Mucosa of gallbladder (tissue), 1 donor: ENCODE measurements around the gene COMMD3. TPM values are rescaled to one million over a fixed set of nuclear protein-coding genes. Genes with fewer than 3 reads are reported as not detected.

Experiments used
- DNase-seq: peaks from one replicate; pipeline ENCODE4 v3.0.0-alpha.2; 2020; ENCODE audit warnings: low spot score
- total RNA-seq: library from RNA; stranded (reverse); gene quantifications from one replicate; pipeline ENCODE4 v1.2.1, GENCODE V29; 2021
- donor health status: DM: no; HTN: no; CAD: no.

COMMD3 gene
- total RNA-seq, 1 donor from 2014 or later = 42.7 TPM

- no peak for DNase-seq
Observed at GRCh38 chr10:22319980-22320558, 3.9 kb downstream of the COMMD3 start.

GRCh38 chr10:22320591-22321155, 4.5 kb downstream of the COMMD3 start, which contains the start of gene BMI1:
TSS of gene BMI1 (plus strand) at chr10:22321099. CDS start at chr10:22326450, 5,351 bp downstream.
- DNase-seq = peak; percentile 79

GRCh38 chr10:22321156-22321923, 5.2 kb downstream of the COMMD3 start:
- peak; percentile 57 for DNase-seq

DNA sequence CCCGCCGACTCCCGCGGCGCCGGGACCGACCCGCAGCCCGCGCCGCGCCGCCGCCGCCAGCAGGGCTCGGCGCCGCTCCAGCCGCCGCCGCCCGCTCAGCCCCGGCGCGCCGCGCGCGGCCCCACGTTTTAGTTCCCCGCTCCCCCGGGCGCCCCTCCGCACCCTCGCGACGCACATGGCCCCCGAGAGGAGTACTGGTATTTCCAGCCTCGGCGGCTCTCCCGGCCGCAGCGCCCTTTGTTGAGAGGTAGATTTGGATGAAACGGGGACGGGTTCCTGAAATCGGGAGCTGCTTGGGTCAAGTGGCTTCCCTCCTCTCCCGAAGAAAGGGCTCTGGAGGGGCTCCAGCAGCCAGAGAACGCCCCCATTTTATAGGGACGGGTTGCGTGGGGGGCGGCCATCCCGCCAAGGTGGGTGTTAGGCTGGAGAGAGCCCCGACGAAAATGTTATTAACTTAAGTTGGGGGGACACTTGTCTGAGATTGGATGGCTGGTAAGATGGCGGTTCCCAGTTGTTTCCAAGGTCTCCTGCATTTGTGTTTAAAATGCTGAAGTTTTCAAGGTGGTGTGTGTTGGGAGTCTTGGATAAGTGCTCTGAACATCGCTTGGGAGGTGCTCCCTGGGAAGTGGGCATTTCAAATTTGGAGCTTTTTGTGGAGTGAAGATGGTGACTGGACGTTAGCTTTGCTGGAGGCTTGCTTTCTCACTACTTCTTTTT, 5.9 kb downstream of the COMMD3 start:
- no peak for DNase-seq

DNA sequence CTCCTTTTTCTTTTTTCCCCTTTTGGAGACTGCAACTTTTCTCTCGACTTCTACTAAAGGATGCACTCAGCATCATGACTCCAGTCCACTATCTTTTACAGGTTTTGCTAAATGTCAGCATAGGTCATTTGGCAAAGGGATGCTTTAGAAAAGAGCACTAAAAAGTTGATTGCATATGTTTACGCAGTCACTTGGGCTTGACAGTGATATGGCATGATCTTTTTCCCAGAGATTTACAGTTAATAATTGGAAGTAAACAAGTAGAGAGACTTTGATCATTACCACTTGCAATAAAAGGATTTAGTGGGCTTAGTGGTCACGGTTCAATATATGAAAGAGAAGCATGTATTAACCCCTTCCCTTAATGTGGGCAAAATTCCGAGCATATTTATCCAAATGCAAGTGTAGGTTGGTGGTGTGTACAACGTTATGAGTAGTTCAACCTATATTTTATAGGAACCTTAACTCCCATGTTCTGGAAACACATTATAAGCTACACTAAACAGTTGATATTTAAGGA, 6.5 kb downstream of the COMMD3 start:
- DNase-seq = no peak

GRCh38 chr10:22323538-22324305, 7.5 kb downstream of the COMMD3 start:
- no peak for DNase-seq

DNA sequence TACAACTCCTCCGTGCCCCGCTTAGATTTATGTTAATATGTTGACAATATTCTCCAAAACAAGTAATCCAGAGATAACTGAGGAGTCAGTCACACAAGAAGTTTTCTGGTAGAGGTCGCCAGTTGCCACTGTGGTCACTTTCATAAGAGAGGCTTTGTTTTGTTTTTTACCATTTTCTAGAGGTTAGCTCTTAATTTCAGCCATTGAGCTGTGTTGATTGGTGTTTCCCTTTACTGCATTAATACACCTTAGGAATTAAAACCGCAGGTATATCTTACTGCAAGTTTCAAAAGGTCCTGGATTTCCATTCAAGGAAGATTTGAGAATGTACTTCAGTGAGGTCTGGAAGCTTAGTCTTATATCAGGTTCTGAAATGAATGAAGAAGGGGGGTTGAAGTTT, 8.2 kb downstream of the COMMD3 start:
- DNase-seq = no peak

DNA sequence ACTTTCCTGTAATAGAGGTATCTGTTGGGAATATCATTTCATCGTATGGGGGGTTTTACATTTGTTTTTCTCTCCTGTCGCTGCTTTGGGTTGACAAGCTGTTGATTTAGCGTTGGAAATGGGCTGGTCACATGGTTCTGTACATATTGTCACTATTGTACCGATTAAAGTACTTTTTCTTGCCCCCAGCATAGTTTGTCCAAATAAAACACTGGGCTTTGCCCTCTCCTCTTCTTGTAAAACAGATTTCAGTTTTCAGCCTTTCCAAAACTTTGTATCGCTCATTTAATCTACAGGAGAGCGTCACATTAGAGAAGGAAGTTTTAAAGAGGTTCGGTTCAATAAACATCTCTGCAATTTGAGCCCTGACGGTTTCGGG, 8.7 kb downstream of the COMMD3 start:
- no peak for DNase-seq

DNA sequence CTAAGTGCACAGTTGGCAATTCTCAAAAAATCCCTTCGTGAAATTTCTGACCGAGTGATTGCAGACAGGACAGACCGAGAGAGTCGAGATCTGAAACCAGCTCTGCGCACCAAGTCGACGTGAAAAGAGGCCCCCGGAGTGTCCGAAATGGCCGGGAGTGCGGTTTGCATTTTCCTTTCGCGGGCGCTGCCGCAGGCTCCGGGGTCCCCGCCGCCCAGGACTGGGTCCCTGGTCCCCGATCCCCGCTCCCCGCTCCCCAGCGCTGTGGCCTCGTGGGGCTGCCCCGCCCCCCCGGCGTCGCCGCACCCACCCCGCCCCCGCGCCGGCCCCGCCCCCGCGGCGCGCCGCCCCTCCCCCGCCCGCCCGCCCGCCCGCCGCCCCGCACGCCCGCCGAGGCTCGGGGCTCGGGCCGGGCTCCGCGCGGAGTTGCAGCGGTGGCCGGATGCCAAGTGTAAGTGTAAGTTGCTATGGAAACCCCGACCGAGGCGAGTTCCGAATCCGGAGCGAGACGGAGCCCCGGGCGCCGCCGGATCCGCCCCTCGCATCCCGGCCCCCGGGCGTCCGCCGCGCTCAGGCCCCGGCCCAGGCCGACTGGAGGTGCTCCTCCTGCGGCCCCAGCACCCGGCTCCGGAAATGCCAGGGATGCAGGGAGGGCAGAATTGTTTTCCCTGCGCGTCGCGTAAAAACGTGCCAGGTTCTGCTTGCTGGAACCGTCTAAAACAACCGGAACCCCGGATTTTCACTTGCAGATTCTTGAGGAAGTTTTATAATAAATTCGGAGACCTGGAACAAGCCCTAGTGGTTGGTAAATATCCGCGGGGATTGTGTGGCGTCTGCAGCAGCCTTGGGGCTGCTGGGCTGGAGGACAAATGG, 9.3 kb downstream of the COMMD3 start:
- peak; percentile 68 for DNase-seq

DNA sequence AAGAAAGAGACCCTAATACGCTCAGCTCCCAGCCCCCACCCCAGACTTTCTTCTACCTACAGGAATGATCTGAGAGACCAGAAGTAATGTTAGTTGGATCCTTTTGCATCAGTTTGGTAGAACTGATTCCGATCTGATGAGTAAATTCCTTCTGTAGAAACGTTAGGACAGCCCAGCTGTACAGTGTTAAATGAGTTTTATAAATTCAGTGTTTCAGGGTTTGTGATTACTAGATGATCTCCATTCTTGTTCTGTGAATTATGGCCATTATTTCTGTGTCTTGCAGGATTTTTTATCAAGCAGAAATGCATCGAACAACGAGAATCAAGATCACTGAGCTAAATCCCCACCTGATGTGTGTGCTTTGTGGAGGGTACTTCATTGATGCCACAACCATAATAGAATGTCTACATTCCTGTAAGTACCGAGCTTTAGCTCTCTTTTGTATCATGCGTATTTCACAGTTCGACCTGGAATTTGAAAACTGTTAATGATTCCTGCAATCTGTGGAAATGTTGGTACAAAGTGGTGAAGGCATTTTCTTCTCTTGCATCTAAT, 10.0 kb downstream of the COMMD3 start:
- DNase-seq = no peak

GRCh38 chr10:22329150-22329549, 13.0 kb downstream of the COMMD3 start:
- no peak for DNase-seq

DNA sequence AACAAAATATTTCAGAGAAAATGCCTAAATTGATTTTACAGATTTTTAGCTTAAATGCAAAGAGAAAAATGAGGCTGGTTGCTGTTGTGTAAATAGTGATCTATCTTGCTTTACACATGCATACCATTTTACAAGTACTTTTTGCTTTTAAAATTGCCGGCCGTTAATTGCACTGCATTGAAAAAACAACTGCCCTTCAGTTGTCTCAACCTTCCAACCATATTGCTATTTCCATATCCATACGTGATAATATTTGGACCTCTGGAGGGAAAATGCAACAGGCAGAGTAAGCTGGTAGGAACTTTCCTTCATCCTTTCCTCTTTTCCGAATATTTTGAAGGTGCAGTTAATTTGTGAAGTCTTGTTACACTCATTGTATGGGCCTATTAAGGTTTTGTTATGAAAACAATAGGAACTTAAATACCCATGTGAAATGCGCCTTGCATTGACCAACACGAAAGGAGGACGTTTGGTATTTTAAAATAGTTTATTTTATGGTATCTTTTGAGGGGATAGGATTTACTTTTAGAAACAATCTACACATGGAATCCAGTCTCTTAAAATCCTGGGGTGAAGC, 16.0 kb downstream of the COMMD3 start:
- no peak for DNase-seq

- DNase-seq = no peak
Observed at GRCh38 chr10:22333167-22333974, 17.2 kb downstream of the COMMD3 start.

GRCh38 chr10:22333975-22334282, 17.7 kb downstream of the COMMD3 start:
- no peak for DNase-seq

DNA sequence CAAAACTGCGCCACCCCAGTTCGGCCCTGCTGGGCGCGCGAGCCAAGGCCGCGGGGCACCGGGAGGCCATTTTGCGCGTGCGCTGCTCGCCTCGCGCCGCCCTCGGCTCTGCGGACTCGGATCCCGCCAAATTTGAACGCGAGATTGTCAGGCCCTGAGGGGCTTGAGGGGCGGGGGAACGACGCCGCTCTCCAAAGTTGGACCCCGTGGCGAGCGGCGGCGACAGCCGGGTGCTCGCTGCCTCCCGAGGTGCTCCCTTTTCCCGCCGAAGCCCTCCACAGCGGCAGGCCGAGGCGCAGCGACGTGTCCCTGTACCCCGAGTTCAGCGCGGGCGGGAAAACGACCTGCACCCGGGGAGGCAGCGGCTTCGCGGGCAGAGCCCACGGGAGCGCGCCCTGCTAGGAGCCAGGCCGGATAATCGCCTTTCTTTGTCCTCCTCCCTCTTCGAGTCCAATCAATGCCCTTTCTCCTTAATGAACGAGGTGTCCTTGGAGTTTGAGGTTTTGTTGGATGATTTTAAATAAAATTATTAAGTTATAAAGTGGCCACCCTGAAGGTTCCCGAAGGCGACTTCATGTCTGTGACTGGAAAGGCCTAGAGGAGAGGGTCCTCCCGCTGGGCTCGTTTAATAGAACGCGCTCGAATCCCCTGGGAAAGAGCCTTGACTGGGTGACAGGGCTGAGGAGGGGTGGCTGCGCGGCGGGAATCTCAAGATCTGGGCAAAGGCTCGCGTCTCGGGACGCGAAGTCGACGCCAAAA, 18.4 kb downstream of the COMMD3 start:
- DNase-seq = no peak

DNA sequence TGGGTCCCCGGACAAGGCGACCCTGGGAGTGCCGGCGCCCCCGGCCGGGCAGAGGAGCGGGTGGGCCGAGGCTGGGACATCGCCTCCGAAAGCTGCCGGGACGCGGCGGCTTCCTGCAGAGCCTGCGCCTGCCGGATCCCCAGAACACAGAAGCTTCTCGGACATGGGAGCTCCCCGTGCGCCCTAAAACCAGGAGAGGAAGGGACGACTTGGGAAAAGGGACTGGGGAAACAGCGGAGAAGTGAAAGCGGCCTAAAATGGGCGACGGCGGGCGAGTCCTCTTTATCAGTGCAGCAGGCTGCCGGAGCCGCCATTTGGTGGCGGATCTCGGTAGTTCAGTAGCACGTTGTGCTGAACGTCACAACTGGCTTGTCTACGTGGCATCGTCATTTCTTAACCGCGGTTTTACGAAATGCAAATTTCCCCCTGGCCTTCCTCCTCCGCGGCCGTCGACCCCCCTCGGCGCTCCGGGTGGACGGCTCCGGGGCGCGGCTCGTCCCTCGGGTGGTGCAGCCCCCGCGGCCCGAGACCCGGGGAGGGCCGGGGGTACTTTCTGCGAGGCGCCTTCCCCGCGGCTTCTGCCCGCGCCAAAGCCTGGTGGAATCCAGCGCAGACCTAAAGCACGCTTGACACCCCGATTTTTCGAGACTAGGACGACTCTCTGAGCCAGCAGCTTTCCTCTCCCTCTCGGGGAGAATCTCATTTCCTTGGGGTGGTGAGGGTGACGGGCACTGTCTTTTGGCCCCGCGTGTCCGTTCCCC, 19.2 kb downstream of the COMMD3 start:
- no peak for DNase-seq

GRCh38 chr10:22338185-22338900, 22.2 kb downstream of the COMMD3 start:
- no peak for DNase-seq
